Stimulated activated CD8-positive, alpha-beta memory T cell treated with anti-CD3 and anti-CD28 coated beads, Interleukin-2, amount 100 ng/mL, for 1 hour (primary cell): ENCODE measurements around the gene TMTC1.
"Not testable (repeated sequence)": the region's sequence is repeated elsewhere in the genome, so short reads cannot be mapped to it uniquely, and the experiment has no call there.

Experiments used
- DNase-seq, 2 donors: peaks; one replicate each; pipeline ENCODE4 v3.0.0-alpha.2; 2020; ENCODE audit warnings: low read depth in 2 of 2

TMTC1 gene

GRCh38 chr12:29783773-29784666, at the start of gene TMTC1:
TSS of gene TMTC1 (minus strand) at chr12:29783942. CDS start at chr12:29783751, 191 bp downstream.
- DNase-seq: no peak

GRCh38 chr12:29831173-29831572, 47.4 kb upstream of the TMTC1 start:
- no peak for DNase-seq

DNA sequence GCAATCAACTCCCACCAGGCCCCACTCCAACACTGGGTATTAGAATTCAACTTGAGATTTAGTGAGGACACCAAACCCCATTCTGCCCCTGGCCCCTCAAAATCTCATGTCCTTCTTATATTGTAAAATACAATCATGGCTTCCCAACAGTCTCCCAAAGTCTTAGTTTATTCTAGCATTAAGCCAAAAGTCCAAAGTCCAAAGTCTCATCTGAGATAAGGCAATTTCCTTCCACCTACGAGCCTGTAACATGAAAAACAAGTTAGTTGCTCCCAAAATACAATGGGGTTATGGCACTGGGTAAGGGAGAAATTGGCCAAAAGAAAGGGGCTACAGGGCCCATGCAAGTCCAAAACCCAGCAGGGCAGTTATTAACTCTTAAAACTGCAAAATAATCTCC, 46.6 kb upstream of the TMTC1 start:
- no peak for DNase-seq

- no peak for DNase-seq
Measured at GRCh38 chr12:29818916-29819623, 35.3 kb upstream of the TMTC1 start.

DNA sequence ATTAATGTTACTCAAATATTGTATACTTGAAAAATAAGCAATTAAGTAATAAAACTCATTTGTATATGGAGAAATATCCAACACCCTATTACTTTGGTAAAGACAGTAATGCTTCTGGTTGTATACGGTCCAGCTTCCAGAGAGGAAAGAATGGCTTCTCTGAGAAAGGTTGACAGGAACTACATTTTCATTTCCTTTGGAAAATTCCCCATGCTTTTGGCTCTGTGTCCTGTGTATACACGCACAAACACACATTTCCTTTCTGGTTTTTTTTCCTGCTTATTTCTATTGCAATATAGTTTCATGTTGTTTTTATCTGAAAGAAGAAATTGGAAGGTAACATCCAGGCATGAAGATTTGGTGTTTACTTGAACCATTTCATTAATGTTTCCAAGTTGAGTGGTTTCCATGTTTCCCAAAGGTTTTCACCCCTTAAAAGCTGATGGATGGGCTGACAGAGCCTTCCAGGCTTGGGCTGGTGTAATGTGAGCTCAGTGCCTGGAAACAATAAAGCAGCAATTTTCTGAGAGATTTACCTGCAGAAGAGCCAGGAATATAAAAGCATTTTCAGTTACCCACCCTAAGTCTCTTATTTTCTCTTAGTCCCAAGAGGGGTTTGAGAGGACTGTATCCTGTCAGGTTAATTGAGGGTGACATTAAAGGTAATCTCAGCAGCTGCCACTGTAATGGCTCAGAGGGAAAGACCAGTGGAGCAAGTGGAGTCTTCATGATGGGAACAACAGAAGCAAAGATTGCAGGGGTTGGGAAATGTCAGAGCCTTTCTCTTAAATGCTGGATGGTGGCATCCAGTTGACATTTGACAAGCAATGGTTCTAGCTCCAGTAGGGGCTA, 33.4 kb upstream of the TMTC1 start:
- DNase-seq: no peak

DNA sequence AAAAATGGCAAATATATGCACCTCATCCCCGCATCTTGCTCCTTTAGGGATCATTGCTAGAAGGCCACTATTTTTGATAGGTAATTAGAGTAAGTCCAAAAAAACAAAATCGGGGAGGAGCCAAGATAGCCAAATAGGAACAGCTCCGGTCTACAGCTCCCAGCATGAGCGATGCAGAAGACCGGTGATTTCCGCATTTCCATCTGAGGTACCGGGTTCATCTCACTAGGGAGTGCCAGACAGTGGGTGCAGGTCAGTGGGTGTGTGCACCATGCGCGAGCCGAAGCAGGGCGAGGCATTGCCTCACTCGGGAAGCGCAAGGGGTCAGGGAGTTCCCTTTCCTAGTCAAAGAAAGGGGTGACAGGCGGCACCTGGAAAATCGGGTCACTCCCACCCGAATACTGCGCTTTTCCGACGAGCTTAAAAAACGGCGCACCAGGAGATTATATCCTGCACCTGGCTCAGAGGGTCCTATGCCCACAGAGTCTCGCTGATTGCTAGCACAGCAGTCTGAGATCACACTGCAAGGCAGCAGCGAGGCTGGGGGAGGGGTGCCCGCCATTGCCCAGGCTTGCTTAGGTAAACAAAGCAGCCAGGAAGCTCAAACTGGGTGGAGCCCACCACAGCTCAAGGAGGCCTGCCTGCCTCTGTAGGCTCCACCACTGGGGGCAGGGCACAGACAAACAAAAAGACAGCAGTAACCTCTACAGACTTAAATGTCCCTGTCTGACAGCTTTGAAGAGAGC, 26.0 kb upstream of the TMTC1 start:
- not testable (repeated sequence) for DNase-seq

- DNase-seq: no peak
Measured at GRCh38 chr12:29807129-29807528, 23.4 kb upstream of the TMTC1 start.

- no peak for DNase-seq
Measured at GRCh38 chr12:29804019-29804418, 20.3 kb upstream of the TMTC1 start.

GRCh38 chr12:29799591-29799990, 15.8 kb upstream of the TMTC1 start:
- no peak for DNase-seq

DNA sequence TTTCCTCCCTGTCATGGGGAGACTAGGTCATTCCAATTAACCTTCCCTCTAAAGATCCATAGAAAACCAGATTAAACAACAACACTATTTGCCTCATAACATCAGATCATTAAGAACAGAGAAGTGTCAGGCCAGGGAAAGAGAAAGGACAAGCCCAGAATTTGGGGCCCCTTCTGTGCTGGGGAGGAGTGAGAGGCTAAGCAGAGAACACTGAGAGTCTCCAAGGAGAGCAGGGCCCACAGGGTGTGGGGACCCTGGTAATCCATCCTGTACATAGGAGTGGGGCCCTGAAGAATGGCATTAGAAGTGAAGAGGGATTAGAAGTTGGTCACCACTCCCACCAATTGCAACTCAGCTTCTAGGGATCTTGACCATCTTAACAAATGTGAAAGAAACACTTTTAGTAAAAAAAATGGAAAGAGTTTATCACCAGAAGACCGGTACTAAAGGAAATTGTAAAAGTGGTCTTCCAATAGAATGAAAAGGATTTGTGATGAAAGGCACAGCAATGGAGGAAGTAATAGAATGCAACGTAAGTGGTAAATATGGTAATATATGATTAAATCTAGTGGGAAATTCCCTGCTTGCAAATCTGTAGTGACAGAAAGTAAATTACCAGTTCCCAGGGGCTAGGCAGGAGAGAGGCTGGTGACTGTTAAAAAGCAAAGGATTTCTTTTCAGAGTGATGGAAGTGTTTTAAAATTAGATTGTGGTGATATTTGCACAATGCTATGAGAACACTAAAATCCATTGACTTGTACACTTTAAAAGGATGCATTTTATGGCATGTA, 14.0 kb upstream of the TMTC1 start:
- DNase-seq: no peak

GRCh38 chr12:29796823-29797263, 13.1 kb upstream of the TMTC1 start:
- no peak for DNase-seq

DNA sequence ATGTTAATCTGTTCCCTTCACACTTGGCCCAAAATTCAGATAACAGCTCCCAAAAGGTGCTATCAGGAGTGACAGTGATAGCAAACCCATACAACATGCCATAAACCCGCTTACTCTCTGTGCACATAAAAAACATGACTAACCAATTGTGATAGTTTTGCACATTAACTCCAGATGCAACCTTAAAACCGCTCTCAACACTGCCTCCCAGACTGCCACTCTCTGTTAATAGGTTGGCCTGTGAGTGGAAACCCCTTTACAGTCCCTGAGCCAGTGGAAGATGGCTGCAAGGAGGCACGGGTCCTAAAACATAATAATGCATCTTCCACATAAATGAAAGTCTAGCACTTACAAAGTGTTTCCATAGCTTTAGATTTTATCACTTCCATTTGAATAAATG, 12.0 kb upstream of the TMTC1 start:
- DNase-seq: no peak

DNA sequence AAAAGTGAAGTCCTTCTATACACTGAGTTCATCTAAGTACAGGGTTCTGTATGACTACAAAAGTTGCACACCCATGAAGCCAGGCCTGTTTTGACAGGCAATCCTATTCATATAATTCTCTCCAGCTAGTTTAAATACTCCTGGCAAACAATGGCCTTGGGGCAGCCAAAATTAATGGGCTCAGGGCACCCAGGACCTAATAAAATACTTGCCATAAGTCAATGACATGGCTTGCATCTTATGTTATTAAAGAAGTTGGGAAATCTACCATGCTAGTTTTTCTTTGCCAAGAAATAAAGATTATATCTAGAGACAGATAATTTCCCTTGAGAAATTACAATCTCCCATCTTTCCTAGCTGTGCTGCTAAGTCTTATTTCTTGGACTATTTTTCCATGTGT, 11.1 kb upstream of the TMTC1 start:
- DNase-seq: no peak

DNA sequence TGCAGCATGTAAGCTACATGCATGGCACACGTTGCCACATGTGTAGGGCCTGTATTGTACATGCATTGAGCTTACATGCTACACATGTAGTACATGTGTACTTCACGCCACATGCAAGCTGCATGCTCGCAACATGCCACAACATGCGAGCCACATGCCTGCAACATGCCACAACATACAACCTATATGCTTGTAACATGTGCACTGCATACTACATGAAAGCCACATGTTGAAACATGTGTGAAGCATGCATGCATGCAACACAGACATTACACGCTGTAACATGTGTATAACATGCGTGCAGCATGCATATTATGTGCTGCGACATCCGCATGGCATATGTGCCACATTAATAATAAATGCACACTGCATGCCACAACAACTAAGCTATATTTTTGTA, 9.1 kb upstream of the TMTC1 start:
- DNase-seq: no peak

DNA sequence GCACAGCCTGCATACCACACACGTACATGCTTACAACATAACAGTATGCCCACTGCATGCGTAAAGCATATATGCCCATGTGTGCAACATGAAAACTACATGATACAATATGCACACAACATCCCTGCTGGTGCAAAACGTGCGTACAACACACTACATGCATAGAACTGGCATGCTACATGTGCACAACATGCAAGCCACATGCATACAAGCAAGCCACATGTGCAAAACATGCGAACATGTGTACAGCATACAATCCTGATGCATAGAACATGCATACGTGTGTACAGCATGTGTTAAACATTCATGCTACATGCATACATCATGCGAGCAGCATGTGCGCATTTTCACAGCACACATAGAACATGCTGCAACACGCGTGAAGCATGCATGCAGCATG, 8.4 kb upstream of the TMTC1 start:
- no peak for DNase-seq

DNA sequence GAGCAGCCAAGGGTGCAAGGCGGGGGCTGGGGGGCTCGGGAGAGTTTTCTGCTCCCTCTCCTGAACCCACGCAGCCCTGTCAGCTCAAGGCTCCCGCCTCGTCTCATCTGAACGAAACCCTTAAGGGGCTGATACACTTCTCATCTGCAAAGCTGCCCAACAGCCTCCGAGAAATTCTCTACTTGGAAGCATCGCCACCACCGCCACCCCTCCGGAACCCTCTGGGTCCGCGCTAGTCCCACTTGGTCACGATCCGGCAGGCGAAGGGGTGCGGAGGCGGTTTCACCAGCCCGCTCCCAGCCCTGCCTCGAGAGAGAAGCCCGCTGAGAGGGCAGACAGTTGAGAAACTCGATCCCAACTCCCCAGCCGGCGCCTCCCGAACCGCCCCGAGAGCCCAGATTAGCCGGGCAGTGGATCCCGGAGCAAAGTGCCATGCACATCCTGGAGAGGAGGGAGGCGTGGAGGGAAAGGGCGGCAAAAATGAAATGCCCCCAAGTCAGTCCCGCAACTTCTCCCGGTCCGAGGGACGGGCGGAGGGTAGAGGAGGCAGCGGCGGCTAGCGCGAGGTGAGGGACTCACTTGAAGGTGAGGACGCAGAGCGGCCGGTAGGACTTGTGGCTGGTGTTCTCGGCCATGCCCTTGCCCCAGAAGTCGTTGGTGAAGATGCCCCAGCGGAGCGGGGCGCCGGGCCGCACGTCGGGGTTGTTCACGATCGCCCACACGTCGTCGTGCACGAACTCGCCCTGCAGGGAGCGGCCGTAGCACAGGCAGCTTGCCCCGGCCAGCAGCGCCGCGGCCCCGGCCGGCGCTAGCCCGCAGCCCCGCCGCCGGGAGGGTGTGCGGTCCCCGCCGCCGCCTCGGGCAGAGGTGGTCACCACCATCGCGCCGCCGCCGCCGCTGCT, 620 bp downstream of the TMTC1 start:
- no peak for DNase-seq

DNA sequence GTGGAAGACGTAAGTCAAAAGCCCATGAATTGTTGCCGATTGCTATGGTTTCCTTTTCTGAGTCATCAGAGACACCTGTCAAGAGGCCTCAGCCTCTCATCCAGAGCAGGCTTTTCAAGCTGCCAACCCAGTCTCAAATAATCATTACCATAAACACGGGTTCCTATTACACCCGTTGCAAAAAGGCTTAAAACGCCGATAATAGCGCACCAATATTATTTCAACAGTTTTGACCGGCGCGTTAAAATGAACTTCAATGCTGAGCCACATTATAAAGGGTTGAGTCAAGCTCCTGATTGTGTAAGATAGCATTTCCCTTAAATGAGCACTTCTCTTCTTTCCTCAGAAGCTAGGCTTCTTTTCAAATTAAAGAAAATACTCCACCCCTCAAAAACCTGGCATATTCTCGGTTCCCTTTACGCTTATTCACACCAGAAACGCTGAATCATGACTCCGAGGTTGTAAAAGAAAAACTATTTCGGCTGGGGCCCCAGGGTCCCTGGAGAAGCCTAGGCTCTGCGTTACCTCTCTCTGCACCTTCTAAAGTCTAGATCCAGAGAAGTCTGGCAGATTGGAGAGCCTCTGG, 1.4 kb downstream of the TMTC1 start:
- no peak for DNase-seq

DNA sequence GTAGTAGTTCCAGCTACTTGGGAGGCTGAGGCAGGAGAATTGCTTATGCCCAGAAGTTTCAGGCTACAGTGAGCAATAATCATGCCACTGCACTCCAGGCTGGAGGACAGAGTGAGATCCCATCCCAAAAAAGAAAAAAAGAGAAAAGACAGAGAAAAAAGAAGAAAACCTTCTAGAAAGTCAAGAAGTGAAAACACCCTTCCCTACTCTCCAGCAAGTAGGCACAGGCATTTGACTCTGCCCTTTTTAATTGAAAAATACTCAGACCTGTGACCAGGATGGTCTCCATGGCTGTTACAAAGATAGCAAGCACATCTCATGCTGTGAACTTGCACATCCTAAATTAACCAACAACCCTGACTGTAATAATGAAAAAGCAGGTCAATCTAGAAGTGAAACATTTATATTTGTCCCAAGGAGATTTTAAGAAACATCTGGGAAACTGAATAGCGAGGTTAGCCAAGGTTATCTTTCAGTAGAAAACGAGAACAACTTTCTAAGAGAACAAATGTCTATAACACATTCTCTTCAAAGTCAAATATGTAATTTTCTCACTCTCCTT, 2.0 kb downstream of the TMTC1 start:
- no peak for DNase-seq

- DNase-seq: no peak
Measured at GRCh38 chr12:29781188-29781587, 2.6 kb downstream of the TMTC1 start.
